Skin of body (tissue), 1 donor: ENCODE results near the gene PER2. TPM values are rescaled to one million over a fixed set of nuclear protein-coding genes. Genes with fewer than 3 reads are reported as not detected.

ENCODE experiments used
- total RNA-seq: library from RNA; depleted of rRNA; stranded (reverse); fragments of >200 nt; gene quantifications from one replicate; pipeline ENCODE4 v1.2.3, GENCODE V29; 2014

PER2 gene
- total RNA-seq, 1 donor from 2014 or later: 14.0 TPM

Other genes starting within 250 kb of the PER2 start
- 8.7 TPM for gene SCLY, start 227.6 kb downstream of the PER2 start, total RNA-seq
- gene ESPNL, start 188.3 kb downstream of the PER2 start, total RNA-seq: 0.69 TPM
- gene KLHL30, start 149.9 kb downstream of the PER2 start, total RNA-seq: 3.3 TPM
- gene ERFE, start 129.6 kb downstream of the PER2 start, total RNA-seq: 0.30 TPM
- 38.4 TPM for gene ILKAP, start 84.9 kb downstream of the PER2 start, total RNA-seq
- 1.8 TPM for gene HES6, start 48.6 kb downstream of the PER2 start, total RNA-seq
- 9.4 TPM for gene TRAF3IP1, start 31.9 kb upstream of the PER2 start, total RNA-seq
- gene ASB1, start 138.3 kb upstream of the PER2 start, total RNA-seq: 13.4 TPM